Measurements from ENCODE around the gene LPAR1.

LPAR1 gene

DNA sequence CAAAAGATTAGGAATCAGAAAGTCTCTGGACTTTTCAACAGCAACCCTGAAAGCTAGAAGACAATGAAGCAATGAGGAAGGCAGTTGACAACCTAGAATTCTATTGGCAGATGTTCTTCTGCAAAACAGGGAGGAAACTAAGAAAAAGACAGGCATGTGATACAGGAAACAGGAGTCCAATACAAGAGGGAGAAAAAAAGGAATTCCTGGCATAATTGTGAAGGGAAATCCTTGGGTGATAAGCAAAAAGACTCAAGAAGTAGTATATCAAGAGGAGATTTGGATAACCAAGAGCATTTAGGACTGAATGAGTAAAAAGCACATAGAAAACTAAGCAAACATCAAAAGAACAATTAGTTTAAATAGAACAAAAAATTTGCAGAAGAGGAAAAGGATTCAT lies 58.6 kb downstream of the LPAR1 start:
- DNase-seq (ENCODE audit: low read depth in 1 of 2, low spot score in 1 of 2), result no peak
- H3K27me3 ChIP-seq (ENCODE audit: insufficient read depth, poor library complexity, severe bottlenecking), result no peaks in the 10 kb centered on the region
- H3K4me3 ChIP-seq (replicated peaks; ENCODE audit: insufficient read depth, low read length), result no peak overlapping the region
- H3K27ac ChIP-seq (replicated peaks), result no peak overlapping the region
- TF ChIP-seq, protein P1, sequence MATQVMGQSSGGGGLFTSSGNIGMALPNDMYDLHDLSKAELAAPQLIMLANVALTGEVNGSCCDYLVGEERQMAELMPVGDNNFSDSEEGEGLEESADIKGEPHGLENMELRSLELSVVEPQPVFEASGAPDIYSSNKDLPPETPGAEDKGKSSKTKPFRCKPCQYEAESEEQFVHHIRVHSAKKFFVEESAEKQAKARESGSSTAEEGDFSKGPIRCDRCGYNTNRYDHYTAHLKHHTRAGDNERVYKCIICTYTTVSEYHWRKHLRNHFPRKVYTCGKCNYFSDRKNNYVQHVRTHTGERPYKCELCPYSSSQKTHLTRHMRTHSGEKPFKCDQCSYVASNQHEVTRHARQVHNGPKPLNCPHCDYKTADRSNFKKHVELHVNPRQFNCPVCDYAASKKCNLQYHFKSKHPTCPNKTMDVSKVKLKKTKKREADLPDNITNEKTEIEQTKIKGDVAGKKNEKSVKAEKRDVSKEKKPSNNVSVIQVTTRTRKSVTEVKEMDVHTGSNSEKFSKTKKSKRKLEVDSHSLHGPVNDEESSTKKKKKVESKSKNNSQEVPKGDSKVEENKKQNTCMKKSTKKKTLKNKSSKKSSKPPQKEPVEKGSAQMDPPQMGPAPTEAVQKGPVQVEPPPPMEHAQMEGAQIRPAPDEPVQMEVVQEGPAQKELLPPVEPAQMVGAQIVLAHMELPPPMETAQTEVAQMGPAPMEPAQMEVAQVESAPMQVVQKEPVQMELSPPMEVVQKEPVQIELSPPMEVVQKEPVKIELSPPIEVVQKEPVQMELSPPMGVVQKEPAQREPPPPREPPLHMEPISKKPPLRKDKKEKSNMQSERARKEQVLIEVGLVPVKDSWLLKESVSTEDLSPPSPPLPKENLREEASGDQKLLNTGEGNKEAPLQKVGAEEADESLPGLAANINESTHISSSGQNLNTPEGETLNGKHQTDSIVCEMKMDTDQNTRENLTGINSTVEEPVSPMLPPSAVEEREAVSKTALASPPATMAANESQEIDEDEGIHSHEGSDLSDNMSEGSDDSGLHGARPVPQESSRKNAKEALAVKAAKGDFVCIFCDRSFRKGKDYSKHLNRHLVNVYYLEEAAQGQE (IDR thresholded peaks at IDR 0.05; ENCODE audit: insufficient replicate concordance, low read depth), result no peak
- TF ChIP-seq SPI1 (IDR thresholded peaks at IDR 0.05; ENCODE audit: borderline replicate concordance, low read depth), result no peak
- no peak for TF ChIP-seq GABPA (IDR thresholded peaks at IDR 0.05; ENCODE audit: low read depth)
- TF ChIP-seq, protein P2, sequence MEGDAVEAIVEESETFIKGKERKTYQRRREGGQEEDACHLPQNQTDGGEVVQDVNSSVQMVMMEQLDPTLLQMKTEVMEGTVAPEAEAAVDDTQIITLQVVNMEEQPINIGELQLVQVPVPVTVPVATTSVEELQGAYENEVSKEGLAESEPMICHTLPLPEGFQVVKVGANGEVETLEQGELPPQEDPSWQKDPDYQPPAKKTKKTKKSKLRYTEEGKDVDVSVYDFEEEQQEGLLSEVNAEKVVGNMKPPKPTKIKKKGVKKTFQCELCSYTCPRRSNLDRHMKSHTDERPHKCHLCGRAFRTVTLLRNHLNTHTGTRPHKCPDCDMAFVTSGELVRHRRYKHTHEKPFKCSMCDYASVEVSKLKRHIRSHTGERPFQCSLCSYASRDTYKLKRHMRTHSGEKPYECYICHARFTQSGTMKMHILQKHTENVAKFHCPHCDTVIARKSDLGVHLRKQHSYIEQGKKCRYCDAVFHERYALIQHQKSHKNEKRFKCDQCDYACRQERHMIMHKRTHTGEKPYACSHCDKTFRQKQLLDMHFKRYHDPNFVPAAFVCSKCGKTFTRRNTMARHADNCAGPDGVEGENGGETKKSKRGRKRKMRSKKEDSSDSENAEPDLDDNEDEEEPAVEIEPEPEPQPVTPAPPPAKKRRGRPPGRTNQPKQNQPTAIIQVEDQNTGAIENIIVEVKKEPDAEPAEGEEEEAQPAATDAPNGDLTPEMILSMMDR (IDR thresholded peaks at IDR 0.05; ENCODE audit: insufficient read depth, low read length), result no peak
- no peak for TF ChIP-seq POLR2AphosphoS5 (IDR thresholded peaks at IDR 0.05; ENCODE audit: low read depth)

DNA sequence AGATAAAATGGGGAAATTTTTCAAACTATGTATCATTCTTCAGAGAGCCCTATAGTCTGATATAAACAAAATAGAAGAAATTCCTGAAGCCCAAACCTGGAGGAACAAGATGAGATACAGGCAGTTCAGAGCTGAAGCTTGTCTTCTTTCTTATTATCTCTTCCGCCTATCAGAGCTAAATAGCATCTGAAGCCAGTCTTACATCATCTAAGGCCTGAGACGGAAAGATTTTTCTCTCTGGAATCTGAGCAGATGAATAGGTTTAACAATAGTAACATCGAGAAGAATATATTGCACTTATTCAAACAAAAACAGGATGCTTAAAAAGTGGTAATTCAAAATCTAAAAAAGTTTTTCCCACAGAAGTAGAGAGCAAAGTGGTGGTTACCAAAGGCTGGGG lies 59.8 kb downstream of the LPAR1 start:
- Histone ChIP-seq H3K27ac (replicated peaks) (no peak overlapping the region), H3K4me3 (replicated peaks; ENCODE audit: insufficient read depth, low read length) (no peak overlapping the region), H3K27me3 (ENCODE audit: insufficient read depth, poor library complexity, severe bottlenecking) (no peaks in the 10 kb centered on the region)
- DNase-seq (ENCODE audit: low read depth in 1 of 2, low spot score in 1 of 2), result no peak
- TF ChIP-seq GABPA (IDR thresholded peaks at IDR 0.05; ENCODE audit: low read depth), result no peak
- TF ChIP-seq POLR2AphosphoS5 (IDR thresholded peaks at IDR 0.05; ENCODE audit: low read depth), result no peak
- TF ChIP-seq, protein P1 (IDR thresholded peaks at IDR 0.05; ENCODE audit: insufficient replicate concordance, low read depth), result no peak

DNA sequence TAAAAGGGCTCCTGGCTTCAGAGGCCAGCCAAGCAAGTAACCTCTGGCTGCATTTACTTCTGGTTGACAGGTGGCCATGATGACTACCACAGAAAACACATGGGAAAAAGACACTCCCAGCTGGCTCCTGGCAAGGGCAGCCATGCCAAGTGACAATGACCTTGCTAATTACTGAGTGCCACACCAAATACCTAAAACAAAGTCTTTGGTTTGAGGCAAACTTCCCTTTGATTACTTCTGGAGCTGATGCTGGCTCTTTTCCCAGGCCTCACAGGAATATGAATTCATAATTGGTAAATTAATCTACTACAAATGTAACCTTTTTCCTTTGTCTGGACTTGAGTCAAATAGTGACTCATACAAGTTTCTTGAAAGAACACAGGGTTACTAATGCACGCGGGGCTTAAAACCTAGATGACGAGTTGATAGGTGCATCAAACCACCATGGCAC lies 61.0 kb downstream of the LPAR1 start:
- Histone ChIP-seq H3K4me3 (replicated peaks; ENCODE audit: insufficient read depth, low read length) (no peak overlapping the region), H3K27me3 (ENCODE audit: insufficient read depth, poor library complexity, severe bottlenecking) (no peaks in the 10 kb centered on the region), H3K27ac (replicated peaks) (no peak overlapping the region)
- no peak for DNase-seq (ENCODE audit: low read depth in 1 of 2, low spot score in 1 of 2)
- no peak for TF ChIP-seq POLR2AphosphoS5 (IDR thresholded peaks at IDR 0.05; ENCODE audit: low read depth)
- no peak for TF ChIP-seq SPI1 (IDR thresholded peaks at IDR 0.05; ENCODE audit: borderline replicate concordance, low read depth)
- TF ChIP-seq, protein P2 (IDR thresholded peaks at IDR 0.05; ENCODE audit: insufficient read depth, low read length), result no peak
- TF ChIP-seq, protein P1 (IDR thresholded peaks at IDR 0.05; ENCODE audit: insufficient replicate concordance, low read depth), result no peak
- no peak for TF ChIP-seq GABPA (IDR thresholded peaks at IDR 0.05; ENCODE audit: low read depth)
